ENCODE results near the gene TMEM181.
"Not testable (repeated sequence)": the region's sequence is repeated elsewhere in the genome, so short reads cannot be mapped to it uniquely, and the experiment has no call there.

TMEM181 gene, protein sequence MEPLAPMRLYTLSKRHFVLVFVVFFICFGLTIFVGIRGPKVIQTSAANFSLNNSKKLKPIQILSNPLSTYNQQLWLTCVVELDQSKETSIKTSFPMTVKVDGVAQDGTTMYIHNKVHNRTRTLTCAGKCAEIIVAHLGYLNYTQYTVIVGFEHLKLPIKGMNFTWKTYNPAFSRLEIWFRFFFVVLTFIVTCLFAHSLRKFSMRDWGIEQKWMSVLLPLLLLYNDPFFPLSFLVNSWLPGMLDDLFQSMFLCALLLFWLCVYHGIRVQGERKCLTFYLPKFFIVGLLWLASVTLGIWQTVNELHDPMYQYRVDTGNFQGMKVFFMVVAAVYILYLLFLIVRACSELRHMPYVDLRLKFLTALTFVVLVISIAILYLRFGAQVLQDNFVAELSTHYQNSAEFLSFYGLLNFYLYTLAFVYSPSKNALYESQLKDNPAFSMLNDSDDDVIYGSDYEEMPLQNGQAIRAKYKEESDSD

GRCh38 chr6:158559895-158560835 lies at the start of gene TMEM181:
TSS of gene TMEM181 (plus strand) at chr6:158560091. CDS start at chr6:158560225, 134 bp downstream.
- DNase-seq: peak; percentile 89

DNA sequence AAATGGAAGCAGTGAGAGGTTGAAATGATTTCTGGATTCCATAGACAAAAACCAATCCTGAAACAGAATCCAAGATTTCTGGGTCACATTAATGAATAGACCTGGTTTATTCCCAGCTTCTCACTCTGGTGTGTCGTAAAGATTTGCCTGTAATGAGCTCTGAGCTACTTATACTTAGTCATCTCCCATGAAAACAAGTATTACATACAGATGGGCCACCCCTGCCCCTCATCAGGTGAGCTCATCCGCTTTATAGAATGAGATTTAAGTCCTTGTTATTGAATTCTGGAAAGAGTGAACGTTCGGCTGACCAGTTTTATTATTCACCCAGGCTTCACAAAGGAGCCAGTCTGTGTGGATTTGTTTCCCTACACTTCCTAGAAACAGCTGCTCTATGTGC lies 47.1 kb upstream of the TMEM181 start:
- DNase-seq: no peak

DNA sequence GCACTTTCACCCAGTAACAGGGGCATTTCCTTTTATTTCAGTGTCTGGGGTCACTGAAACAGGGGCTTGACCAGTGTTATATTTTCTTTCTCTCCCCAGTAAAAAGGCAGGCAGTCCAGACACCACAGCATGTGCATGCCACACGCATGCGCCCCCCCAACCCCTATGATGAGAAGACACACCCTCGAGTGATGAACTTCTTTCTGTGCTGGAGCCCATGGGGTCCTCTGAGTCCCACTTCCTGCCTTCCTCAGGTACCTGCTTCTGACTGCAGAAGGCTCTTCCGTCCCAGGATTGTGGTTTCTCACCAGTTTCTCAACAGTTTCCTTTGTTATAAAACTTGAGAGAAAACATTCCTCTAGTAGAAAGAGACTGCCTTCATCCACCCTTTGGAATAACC lies 45.7 kb upstream of the TMEM181 start:
- no peak for DNase-seq

- no peak for DNase-seq
Observed at GRCh38 chr6:158514991-158515390, 44.9 kb upstream of the TMEM181 start.

GRCh38 chr6:158516098-158516497 lies 43.8 kb upstream of the TMEM181 start:
- no peak for DNase-seq

GRCh38 chr6:158517038-158517437 lies 42.9 kb upstream of the TMEM181 start:
- DNase-seq: no peak

GRCh38 chr6:158517581-158517980 lies 42.3 kb upstream of the TMEM181 start:
- no peak for DNase-seq

GRCh38 chr6:158518191-158519127 lies 41.4 kb upstream of the TMEM181 start:
- peak; percentile 76 for DNase-seq

DNA sequence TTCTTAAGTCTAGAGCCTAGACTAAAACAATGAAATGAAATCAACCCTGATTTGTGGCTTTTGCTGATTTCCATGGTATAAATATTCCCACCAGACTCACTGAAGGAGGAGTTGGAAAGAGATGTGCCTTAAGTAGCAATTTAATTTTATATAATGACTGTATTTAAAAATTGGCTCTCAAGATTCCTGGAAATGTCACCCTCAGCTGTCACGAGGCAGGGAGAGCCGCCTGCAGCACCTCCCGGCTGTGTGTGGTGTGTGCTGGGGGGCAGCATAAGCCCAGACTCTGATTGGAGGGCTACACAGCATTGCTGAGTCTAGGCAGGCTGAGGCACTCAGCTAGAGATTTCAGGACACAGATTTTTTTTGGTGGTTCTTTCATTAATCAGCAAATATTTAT lies 40.6 kb upstream of the TMEM181 start:
- DNase-seq: no peak

DNA sequence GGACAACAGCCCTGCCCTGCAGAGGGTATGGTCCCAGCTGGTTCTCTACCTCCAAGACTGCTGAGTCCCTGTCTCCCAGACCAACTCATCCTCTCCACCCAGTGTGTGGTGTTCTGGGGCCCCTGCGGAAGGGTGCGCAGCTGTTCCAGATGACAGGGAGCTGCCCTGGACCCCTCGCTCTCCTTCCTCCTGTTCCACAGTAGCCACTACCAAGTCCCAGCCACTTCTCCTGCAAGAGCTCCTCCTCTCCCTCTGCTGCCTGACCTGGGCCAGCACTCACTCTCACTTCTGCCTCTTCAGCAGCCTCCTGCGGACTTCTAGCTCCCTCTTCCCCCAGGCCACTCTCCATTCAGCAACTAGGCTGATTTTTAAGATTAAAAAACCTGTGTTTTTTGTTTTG lies 40.1 kb upstream of the TMEM181 start:
- DNase-seq: no peak

- DNase-seq: not testable (repeated sequence)
Observed at GRCh38 chr6:158520975-158521374, 38.9 kb upstream of the TMEM181 start.

DNA sequence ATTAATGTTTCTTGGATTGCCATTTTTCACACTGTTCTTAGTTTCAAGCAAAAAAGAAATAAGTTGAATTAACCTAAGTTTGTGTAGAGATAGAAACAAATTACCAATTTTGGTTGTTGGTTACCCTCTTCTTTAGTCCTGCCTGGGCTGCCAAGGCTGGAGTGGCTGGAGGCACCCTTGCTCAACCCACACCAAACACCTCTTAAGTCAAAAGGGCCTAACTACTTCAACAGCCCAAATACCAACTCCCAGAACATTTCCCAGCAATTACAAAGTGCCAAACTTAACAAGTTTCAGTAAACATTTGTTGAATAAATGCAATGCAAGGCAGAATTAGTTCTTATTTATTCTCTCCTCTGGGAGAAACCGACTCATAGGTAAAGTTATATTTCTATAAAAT lies 38.1 kb upstream of the TMEM181 start:
- no peak for DNase-seq

DNA sequence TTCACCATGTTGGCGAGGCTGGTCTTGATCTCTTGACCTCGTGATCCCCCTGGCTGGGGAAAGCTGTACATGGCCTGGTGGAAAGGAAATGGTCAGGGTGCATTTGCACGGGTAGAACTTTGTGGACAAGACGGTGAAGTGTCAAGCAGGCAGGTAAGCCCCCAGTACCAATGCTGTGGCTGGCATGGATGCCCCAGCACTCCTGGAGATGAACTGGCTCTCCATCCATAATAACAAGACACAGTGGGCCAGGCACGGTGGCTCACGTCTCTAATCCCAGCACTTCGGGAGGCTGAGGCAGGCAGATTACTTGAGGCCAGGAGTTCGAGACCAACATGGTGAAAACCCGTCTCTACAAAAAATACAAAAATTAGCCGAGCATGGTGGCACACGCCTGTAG lies 37.3 kb upstream of the TMEM181 start:
- no peak for DNase-seq

GRCh38 chr6:158524311-158524710 lies 35.6 kb upstream of the TMEM181 start:
- DNase-seq: no peak

DNA sequence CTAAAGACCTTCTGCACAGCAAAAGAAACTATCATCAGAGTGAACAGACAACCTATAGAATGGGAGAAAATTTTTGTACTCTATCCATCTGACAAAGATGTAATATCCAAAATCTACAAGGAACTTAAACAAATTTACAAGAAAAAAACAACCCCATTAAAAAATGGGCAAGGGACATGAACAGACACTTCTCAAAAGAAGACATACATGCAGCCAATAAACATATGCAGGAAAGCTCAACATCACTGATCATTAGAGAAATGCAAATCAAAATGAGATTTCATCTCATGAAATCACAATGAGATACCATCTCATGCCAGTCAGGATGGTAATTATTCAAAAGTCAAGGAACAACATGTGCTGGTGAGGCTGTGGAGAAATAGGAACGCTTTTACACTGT lies 32.0 kb upstream of the TMEM181 start:
- not testable (repeated sequence) for DNase-seq

GRCh38 chr6:158528826-158529225 lies 31.1 kb upstream of the TMEM181 start:
- DNase-seq: no peak

DNA sequence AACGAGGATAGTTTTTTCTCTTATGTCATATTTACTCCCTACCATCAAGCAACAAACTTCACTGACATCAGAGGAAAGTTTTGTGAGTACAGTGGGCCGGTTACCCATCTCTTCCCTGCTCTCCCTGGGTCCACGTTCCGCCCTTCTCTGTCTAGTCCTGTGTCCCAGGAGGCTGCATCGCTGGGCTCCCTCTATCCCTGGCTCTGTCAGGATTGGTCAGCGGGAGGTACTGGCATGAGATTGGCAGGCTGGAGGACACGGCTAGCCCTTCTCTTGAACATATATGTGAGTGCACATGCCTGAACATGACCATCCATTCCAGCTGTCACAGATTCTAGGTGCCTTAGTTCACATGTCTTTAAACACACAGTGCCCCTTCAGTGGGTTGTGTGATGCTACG lies 30.3 kb upstream of the TMEM181 start:
- DNase-seq: no peak

- no peak for DNase-seq
Observed at GRCh38 chr6:158531566-158531965, 28.3 kb upstream of the TMEM181 start.

DNA sequence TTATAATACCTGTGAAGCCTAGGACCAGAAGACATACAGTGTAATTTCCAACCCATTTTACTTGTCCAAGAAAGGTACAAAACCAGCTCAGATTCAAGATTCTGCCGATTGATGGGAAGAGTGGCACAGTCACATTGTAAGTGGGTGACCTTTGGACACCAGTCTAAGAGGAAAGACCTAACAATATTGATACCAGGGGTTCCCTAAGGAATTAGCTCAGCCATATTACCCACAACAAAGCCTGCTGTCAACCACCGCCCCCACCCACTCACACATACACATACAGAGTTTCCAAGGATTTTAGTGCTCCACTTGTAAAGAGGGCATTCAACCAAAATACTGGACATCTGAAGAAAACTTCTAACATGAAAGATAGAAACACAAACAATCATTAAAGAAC lies 27.9 kb upstream of the TMEM181 start:
- DNase-seq: no peak

DNA sequence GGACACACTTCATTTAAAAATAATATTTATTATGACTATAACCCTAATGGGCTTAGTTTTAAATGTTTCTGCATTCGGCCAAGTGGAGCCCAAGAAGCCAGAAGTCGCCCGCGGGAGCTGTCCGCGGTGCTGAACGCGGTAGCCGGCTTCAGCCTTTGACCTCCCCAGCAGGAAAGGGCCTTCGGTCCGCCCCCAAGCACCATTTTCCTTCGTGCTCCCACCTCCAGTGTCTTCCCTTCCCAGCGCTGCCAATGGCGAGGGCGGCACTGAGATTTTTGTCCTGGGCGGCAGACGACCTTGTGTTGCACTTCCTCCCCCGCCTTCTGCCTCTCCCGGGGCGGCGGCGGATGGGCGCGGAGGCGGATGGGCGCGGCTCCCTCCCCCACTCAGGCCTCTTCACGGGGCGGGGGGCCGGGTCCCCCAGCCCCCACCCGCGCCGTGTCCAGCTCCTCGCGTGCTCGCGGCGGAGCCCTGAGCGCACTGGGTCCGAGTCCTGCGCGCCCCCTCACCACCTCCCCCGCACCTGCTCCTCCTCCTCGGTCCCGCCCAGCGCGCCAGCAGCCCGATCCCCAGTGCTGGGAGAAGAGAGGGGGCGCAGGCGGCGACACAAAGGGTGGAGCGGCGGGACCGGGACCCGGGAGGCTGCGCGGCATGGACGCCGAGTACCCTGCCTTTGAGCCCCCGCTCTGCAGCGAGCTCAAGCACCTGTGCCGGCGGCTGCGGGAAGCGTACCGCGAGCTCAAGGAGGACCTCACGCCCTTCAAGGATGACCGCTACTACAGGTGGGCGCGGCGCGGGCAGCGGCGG lies 23.6 kb upstream of the TMEM181 start:
- DNase-seq: peak; percentile 53

All from activated CD4-positive, alpha-beta T cell treated with anti-CD3 and anti-CD28 coated beads, Interleukin-2, amount 50 U/mL, for 16 hours (primary cell).